HG03558 (cell line): ENCODE measurements around the gene CTLA4.
"Not testable (repeated sequence)": the region's sequence is repeated elsewhere in the genome, so short reads cannot be mapped to it uniquely, and the experiment has no call there.

Experiments used
- ATAC-seq: cut with Tn5 transposase; IDR thresholded peaks from one replicate; pipeline ENCODE4 v1.9.1; 2021; ENCODE audit warnings: moderate number of reproducible peaks; ENCODE audit not compliant: unreplicated experiment; ENCODE audit errors: extremely low read depth

CTLA4 gene

GRCh38 chr2:203855274-203855673 lies 12.3 kb upstream of the CTLA4 start:
- ATAC-seq = no peak

- no peak for ATAC-seq
Observed at GRCh38 chr2:203857656-203858055, 9.9 kb upstream of the CTLA4 start.

- no peak for ATAC-seq
Observed at GRCh38 chr2:203858176-203858575, 9.4 kb upstream of the CTLA4 start.

- ATAC-seq = no peak
Observed at GRCh38 chr2:203859030-203859789, 8.4 kb upstream of the CTLA4 start.

- ATAC-seq = no peak
Observed at GRCh38 chr2:203861197-203861596, 6.4 kb upstream of the CTLA4 start.

GRCh38 chr2:203861607-203862006 lies 6.0 kb upstream of the CTLA4 start:
- ATAC-seq = no peak

- ATAC-seq = no peak
Observed at GRCh38 chr2:203869223-203870042, 1.9 kb downstream of the CTLA4 start.

GRCh38 chr2:203870481-203870880 lies 2.9 kb downstream of the CTLA4 start:
- no peak for ATAC-seq

GRCh38 chr2:203870941-203871340 lies 3.4 kb downstream of the CTLA4 start:
- ATAC-seq = no peak

GRCh38 chr2:203871371-203871983 lies 3.9 kb downstream of the CTLA4 start:
- ATAC-seq = peak; percentile 91

GRCh38 chr2:203873461-203873860 lies 5.9 kb downstream of the CTLA4 start:
- no peak for ATAC-seq

GRCh38 chr2:203873921-203874631 lies 6.5 kb downstream of the CTLA4 start:
- ATAC-seq = no peak

- ATAC-seq = no peak
Observed at GRCh38 chr2:203875471-203875870, 7.9 kb downstream of the CTLA4 start.

GRCh38 chr2:203876328-203876727 lies 8.8 kb downstream of the CTLA4 start:
- ATAC-seq = no peak

GRCh38 chr2:203878063-203878462 lies 10.5 kb downstream of the CTLA4 start:
- no peak for ATAC-seq

GRCh38 chr2:203880557-203881125 lies 13.1 kb downstream of the CTLA4 start:
- no peak for ATAC-seq

- not testable (repeated sequence) for ATAC-seq
Observed at GRCh38 chr2:203881185-203881584, 13.6 kb downstream of the CTLA4 start.

GRCh38 chr2:203882551-203882950 lies 15.0 kb downstream of the CTLA4 start:
- ATAC-seq = no peak

GRCh38 chr2:203886661-203887151 lies 19.1 kb downstream of the CTLA4 start:
- ATAC-seq = no peak

- ATAC-seq = no peak
Observed at GRCh38 chr2:203887677-203888076, 20.1 kb downstream of the CTLA4 start.
